ENCODE measurements around the gene GPR6. TPM values are rescaled to one million over a fixed set of nuclear protein-coding genes. Genes with fewer than 3 reads are reported as not detected.

The GPR6 gene
- total RNA-seq, 4 donors from 2014 or later: not detected

DNA sequence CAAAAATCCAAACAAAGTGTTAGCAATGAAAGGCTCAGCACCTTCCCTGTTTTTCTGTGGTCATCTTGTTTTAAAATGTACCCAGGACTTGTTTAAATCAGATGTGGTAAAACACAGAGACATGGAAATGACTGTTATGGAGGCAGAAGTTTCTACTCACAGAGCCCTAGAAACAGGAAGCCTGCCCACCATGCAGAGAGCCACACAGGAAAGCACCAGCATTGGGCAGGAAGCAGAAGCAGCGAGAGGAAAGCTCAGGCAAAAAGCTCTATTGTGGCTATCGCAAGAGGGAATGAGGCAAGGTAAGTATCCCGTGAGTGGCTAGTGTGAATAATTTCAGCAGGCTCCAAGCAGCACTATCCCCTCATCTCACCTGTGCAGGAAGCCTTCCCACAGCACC, 42.8 kb downstream of the GPR6 start:
- no peaks in the 10 kb centered on the region for H3K9me3 ChIP-seq
- no peaks in the 10 kb centered on the region for H3K27me3 ChIP-seq
- no peaks in the 10 kb centered on the region for H3K4me1 ChIP-seq
- WGBS: 76% methylated on average over 3 of the region's 3 CpGs
- no peak overlapping the region for H3K4me3 ChIP-seq
- no peak overlapping the region for H3K27ac ChIP-seq
- no peak for TF ChIP-seq EP300 (IDR thresholded peaks at IDR 0.05)
- TF ChIP-seq, protein P1, sequence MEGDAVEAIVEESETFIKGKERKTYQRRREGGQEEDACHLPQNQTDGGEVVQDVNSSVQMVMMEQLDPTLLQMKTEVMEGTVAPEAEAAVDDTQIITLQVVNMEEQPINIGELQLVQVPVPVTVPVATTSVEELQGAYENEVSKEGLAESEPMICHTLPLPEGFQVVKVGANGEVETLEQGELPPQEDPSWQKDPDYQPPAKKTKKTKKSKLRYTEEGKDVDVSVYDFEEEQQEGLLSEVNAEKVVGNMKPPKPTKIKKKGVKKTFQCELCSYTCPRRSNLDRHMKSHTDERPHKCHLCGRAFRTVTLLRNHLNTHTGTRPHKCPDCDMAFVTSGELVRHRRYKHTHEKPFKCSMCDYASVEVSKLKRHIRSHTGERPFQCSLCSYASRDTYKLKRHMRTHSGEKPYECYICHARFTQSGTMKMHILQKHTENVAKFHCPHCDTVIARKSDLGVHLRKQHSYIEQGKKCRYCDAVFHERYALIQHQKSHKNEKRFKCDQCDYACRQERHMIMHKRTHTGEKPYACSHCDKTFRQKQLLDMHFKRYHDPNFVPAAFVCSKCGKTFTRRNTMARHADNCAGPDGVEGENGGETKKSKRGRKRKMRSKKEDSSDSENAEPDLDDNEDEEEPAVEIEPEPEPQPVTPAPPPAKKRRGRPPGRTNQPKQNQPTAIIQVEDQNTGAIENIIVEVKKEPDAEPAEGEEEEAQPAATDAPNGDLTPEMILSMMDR (IDR thresholded peaks at IDR 0.05): no peak
- no peak for TF ChIP-seq POLR2A (IDR thresholded peaks at IDR 0.05)
- no peak for TF ChIP-seq POLR2AphosphoS5 (IDR thresholded peaks at IDR 0.05)
- no peak for DNase-seq (ENCODE audit: low spot score in 2 of 2)
- H3K36me3 ChIP-seq: no peaks in the 10 kb centered on the region

DNA sequence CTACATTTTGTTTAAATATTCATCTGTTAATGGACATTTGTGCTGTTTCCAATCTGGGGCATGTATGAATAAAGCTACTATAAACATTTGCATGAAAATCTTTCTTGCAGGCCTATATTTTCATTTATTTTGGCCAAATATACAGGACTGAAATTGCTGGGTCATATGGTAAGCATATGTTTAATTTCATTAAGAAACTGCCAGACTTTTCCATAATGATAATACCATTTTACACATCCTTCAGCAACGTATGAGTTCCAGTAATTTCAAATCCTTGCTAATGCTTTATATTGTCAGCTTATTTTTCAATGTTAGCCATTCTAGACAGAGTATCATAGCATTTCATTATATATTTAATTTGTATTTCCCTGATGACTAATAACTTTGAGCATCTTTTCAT, 51.0 kb downstream of the GPR6 start:
- no peak overlapping the region for H3K27ac ChIP-seq
- 55% methylated on average over 1 of the region's 1 CpG for WGBS
- no peaks in the 10 kb centered on the region for H3K4me1 ChIP-seq
- H3K9me3 ChIP-seq: no peaks in the 10 kb centered on the region
- H3K36me3 ChIP-seq: no peaks in the 10 kb centered on the region
- no peak overlapping the region for H3K4me3 ChIP-seq
- no peaks in the 10 kb centered on the region for H3K27me3 ChIP-seq
- no peak for DNase-seq (ENCODE audit: low spot score in 2 of 2)
- TF ChIP-seq EP300 (IDR thresholded peaks at IDR 0.05): no peak
- TF ChIP-seq POLR2A (IDR thresholded peaks at IDR 0.05): no peak
- no peak for TF ChIP-seq POLR2AphosphoS5 (IDR thresholded peaks at IDR 0.05)
- TF ChIP-seq, protein P1 (IDR thresholded peaks at IDR 0.05): no peak

Other genes with a start within 250 kb of the GPR6 start
- gene WASF1, start 201.4 kb downstream of the GPR6 start, total RNA-seq: 10 to 100 TPM in 1 of 4 donors, 1 to 10 TPM in 3; 5.9 to 10.9 (median 6.2) TPM
- 10 to 100 TPM; 12.3 to 18.6 (median 16.3) TPM for gene CDC40, start 202.1 kb downstream of the GPR6 start, total RNA-seq

Data from suprapubic skin (tissue), 4 donors.